SK-N-SH (cell line): ENCODE measurements around the gene CFAP210. TPM values are rescaled to one million over a fixed set of nuclear protein-coding genes. Genes with fewer than 3 reads are reported as not detected.

Experiments used
- CTCF ChIA-PET: fragments of 300-600, 350-600 bp; formaldehyde crosslinking; extraction: SDS; loops from one replicate; lab custom pipeline; 2021; lab: Yijun Ruan, JAX
- POLR2A ChIA-PET: fragments of 350-600 bp; sonication (Branson Sonifier 250); formaldehyde crosslinking; extraction: SDS; loops from one replicate; lab custom pipeline; 2020; ENCODE audit warnings: antibody characterized with exemption, inconsistent platforms; lab: Yijun Ruan, JAX
- DNase-seq: peaks from one replicate; pipeline ENCODE4 v3.0.0; 2012
- H2AFZ ChIP-seq: fragments of 200-600 bp; sonication (generic); 2 replicates; pipeline ENCODE4 v1.8.1; 2016; ENCODE audit warnings: antibody characterized with exemption, mild to moderate bottlenecking, low read depth
- H3F3A ChIP-seq: fragments of 200-600 bp; sonication (generic); replicated peaks from 2 replicates; pipeline ENCODE3; 2016; ENCODE audit warnings: antibody characterized with exemption, mild to moderate bottlenecking; ENCODE audit not compliant: insufficient read depth
- H3K27ac ChIP-seq, 2 experiments: fragments of 200-500 bp in 1 of 2; fragments of 200-600 bp in 1 of 2; sonication (Bioruptor generic) in 1 of 2; sonication (generic), shearing (Covaris generic) in 1 of 2; 2 replicates each; pipeline versions ENCODE4 v1.5.1 to v1.6.1; 2014 to 2016; ENCODE audit warnings: low read depth in 2 of 2, inconsistent platforms in 1 of 2, low read length in 1 of 2, mild to moderate bottlenecking in 1 of 2, mixed read lengths in 1 of 2
- H3K27me3 ChIP-seq: fragments of 200-600 bp; sonication (generic), shearing (Covaris generic); 2 replicates; pipeline ENCODE4 v1.6.1; 2016; ENCODE audit warnings: mixed run types; ENCODE audit not compliant: insufficient read depth
- H3K36me3 ChIP-seq, 2 experiments: fragments of 200-500 bp in 1 of 2; fragments of 200-600 bp in 1 of 2; sonication (Bioruptor generic) in 1 of 2; sonication (generic) in 1 of 2; replicated peaks in 1 of 2; 2 replicates each; pipeline versions ENCODE3 to v1.5.1; 2014 to 2016; ENCODE audit warnings: low read length in 1 of 2, mild to moderate bottlenecking in 1 of 2; ENCODE audit not compliant: insufficient read depth in 2 of 2, control insufficient read depth in 1 of 2
- H3K4me1 ChIP-seq, 2 experiments: fragments of 200-500 bp in 1 of 2; fragments of 200-600 bp in 1 of 2; sonication (Bioruptor generic) in 1 of 2; sonication (generic), shearing (Covaris generic) in 1 of 2; 2 replicates each; pipeline versions ENCODE4 v1.5.1 to v1.6.1; 2014 to 2016; ENCODE audit warnings: low read depth in 1 of 2, low read length in 1 of 2, mixed run types in 1 of 2; ENCODE audit not compliant: insufficient read depth in 2 of 2, control insufficient read depth in 1 of 2
- H3K4me2 ChIP-seq: fragments of 200-600 bp; sonication (generic), shearing (Covaris generic); 2 replicates; pipeline ENCODE4 v1.6.1; 2017; ENCODE audit warnings: mixed run types
- H3K4me3 ChIP-seq, 2 experiments: fragments of 200-500 bp in 1 of 2; fragments of 200-600 bp in 1 of 2; sonication (Bioruptor generic) in 1 of 2; sonication (generic), shearing (Covaris generic) in 1 of 2; 2 replicates each; pipeline versions ENCODE4 v1.5.1 to v1.8.1; 2014 to 2016; ENCODE audit warnings: low read depth in 2 of 2, inconsistent platforms in 1 of 2, low read length in 1 of 2, mild to moderate bottlenecking in 1 of 2, mixed read lengths in 1 of 2, moderate library complexity in 1 of 2
- H3K79me2 ChIP-seq: fragments of 200-600 bp; sonication (generic); 2 replicates; pipeline ENCODE4 v1.8.1; 2017; ENCODE audit warnings: mild to moderate bottlenecking; ENCODE audit not compliant: insufficient read depth
- H3K9ac ChIP-seq: fragments of 200-600 bp; sonication (generic); 2 replicates; pipeline ENCODE4 v1.6.1; 2017; ENCODE audit warnings: mixed run types
- H3K9me2 ChIP-seq: fragments of 200-600 bp; sonication (generic); 2 replicates; pipeline ENCODE4 v1.6.1; 2017; ENCODE audit warnings: mixed run types
- H3K9me3 ChIP-seq: fragments of 200-600 bp; sonication (generic); 2 replicates; pipeline ENCODE4 v1.6.1; 2017; ENCODE audit warnings: mixed run types, mild to moderate bottlenecking, moderate library complexity
- H4K20me1 ChIP-seq: fragments of 200-600 bp; sonication (generic); 2 replicates; pipeline ENCODE4 v1.6.1; 2017; ENCODE audit warnings: mild to moderate bottlenecking, mixed run types; ENCODE audit not compliant: insufficient read depth
- ELF1 ChIP-seq: IDR thresholded peaks from 2 replicates; pipeline ENCODE4 v1.4.0; 2012
- EP300 ChIP-seq, 2 experiments: IDR thresholded peaks; 2 replicates each; pipeline versions ENCODE4 v1.4.0 to v1.6.1; 2012; ENCODE audit warnings: borderline replicate concordance in 1 of 2, low read depth in 1 of 2, low read length in 1 of 2
- FOSL2 ChIP-seq: IDR thresholded peaks from 2 replicates; pipeline ENCODE4 v1.4.0; 2012; ENCODE audit warnings: low read depth, mild to moderate bottlenecking, moderate library complexity, borderline replicate concordance
- GATA2 ChIP-seq: sonication (generic); formaldehyde crosslinking; IDR thresholded peaks from 2 replicates; pipeline ENCODE4 v1.5.0; 2020; ENCODE audit warnings: mild to moderate bottlenecking, missing genetic modification reagents
- MEF2A ChIP-seq: IDR thresholded peaks from 2 replicates; pipeline ENCODE4 v1.4.0; 2012; ENCODE audit warnings: low read depth, borderline replicate concordance
- NFIC ChIP-seq: IDR thresholded peaks from 2 replicates; pipeline ENCODE4 v1.4.0; 2012; ENCODE audit warnings: borderline replicate concordance
- RFX5 ChIP-seq: IDR thresholded peaks from 2 replicates; pipeline ENCODE4 v1.6.1; 2012; ENCODE audit warnings: mild to moderate bottlenecking, improper control_type of control experiment, low read length
- RXRA ChIP-seq: IDR thresholded peaks from 2 replicates; pipeline ENCODE4 v1.4.0; 2012; ENCODE audit warnings: low read depth, mild to moderate bottlenecking, borderline replicate concordance
- SIN3A ChIP-seq: IDR thresholded peaks from 2 replicates; pipeline ENCODE4 v1.6.1; 2012; ENCODE audit warnings: low read depth, mild to moderate bottlenecking, low read length, moderate library complexity, borderline replicate concordance
- TAF1 ChIP-seq: IDR thresholded peaks from 2 replicates; pipeline ENCODE4 v1.6.1; 2012; ENCODE audit warnings: low read depth, mild to moderate bottlenecking, low read length, moderate library complexity, borderline replicate concordance
- TCF12 ChIP-seq: IDR thresholded peaks from 2 replicates; pipeline ENCODE4 v1.4.0; 2012
- TEAD4 ChIP-seq: IDR thresholded peaks from 2 replicates; pipeline ENCODE4 v1.4.0; 2012; ENCODE audit warnings: mild to moderate bottlenecking, borderline replicate concordance; ENCODE audit not compliant: insufficient read depth
- WGBS: methylation state at CpG from one replicate; pipeline ENCODE4 v1.1.6; 2017; ENCODE audit warnings: low lambda C conversion rate; 5-methylcytosine and 5-hydroxymethylcytosine counted together
- polyA plus RNA-seq, 3 experiments: library from polyadenylated mRNA; depleted of rRNA; stranded (reverse); fragments of >200 nt; gene quantifications; 2 replicates each; pipeline ENCODE4 v1.2.3, GENCODE V29; 2012
- TF ChIP-seq, protein P1 (sequence below): fragments of 200-600 bp; sonication (generic); IDR thresholded peaks from 2 replicates; pipeline ENCODE4 v1.6.1; 2017; ENCODE audit warnings: antibody characterized with exemption, mild to moderate bottlenecking, moderate library complexity
- TF ChIP-seq, protein P2 (sequence below): IDR thresholded peaks from 2 replicates; pipeline ENCODE4; 2012

Gene CFAP210
- polyA plus RNA-seq, 1 of the 3 experiments (the other 2 are of a cell fraction), result 0.03 TPM

DNA sequence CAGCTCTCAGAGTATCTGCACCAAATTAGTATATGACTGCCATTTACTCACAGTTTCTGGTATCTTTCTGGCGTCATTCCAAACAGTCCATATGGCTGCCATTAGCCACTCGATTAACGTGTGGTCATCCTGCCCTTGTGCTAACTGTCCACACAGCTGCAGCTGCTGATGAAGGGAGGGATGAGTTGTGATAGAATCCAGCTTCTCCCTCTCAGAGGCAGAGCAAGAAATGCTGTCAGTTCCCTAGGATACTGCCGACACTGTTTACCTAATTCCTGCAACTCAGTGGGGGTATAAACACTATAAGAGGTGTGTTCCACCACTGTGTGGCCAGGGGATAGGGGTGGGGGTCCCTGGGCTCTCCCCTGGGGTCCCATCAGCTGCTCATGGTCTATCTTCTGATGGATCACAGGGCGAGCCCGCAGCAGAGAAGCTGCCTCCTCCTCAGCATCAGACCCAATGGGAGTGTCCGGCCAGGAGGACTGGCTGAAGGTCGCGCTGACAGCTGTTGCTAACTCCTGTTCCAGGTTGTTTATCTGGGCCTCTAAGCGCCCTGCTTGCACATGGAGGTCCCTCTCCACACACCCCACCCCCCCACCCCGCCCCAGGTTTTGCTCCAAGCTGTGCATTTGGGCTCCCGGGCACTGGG is 22.2 kb upstream of the CFAP210 start (continued):
- TF ChIP-seq, protein P1, sequence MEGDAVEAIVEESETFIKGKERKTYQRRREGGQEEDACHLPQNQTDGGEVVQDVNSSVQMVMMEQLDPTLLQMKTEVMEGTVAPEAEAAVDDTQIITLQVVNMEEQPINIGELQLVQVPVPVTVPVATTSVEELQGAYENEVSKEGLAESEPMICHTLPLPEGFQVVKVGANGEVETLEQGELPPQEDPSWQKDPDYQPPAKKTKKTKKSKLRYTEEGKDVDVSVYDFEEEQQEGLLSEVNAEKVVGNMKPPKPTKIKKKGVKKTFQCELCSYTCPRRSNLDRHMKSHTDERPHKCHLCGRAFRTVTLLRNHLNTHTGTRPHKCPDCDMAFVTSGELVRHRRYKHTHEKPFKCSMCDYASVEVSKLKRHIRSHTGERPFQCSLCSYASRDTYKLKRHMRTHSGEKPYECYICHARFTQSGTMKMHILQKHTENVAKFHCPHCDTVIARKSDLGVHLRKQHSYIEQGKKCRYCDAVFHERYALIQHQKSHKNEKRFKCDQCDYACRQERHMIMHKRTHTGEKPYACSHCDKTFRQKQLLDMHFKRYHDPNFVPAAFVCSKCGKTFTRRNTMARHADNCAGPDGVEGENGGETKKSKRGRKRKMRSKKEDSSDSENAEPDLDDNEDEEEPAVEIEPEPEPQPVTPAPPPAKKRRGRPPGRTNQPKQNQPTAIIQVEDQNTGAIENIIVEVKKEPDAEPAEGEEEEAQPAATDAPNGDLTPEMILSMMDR, result no peak
- TF ChIP-seq SIN3A (peak; percentile 77), GATA2 (CRISPR knock-in tag) (peak; percentile 77)

DNA sequence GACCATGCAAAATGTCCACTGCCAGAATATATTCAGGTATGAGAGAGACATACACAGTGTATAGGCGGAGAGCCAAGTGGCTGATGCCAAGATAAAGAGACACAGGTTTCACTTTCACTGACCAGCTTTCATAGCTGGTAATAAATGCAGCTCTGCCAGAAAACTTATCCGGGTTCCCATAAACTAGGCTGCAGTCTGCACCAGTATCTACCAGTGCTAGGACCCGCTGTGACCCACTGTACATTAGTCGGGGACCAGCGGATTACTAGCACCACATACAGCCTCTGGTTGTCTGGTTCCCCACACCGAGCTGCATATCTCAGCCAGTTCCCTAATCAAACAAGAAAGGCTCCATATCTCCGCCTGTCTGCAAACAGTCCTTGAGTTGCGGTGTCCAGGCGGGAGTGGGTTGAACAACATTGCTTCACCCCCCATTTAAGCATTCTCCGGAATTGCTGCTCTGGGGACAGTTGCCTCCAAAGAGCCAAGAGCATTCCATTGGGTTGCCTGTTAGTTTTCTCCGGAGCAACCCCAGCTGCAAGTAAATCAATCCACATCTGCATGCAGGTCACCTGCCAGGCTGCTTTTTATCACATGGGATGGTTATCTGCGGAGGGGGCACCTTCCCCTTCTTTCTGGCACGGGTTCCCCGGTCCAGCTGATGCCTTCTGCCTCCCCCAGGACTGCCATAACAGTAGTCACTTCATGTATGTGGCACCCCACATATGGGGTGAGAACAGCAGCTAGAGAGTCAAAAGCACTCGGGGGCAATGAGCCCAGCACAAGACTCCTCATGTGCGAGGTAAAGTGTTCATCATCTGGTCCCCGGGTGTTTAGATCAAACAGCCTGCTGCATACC is 21.4 kb upstream of the CFAP210 start:
- Histone ChIP-seq H3K79me2 (no peaks in the 10 kb centered on the region), H3K36me3 (peaks cover 0 to 3% of the 10 kb centered on the region in 2 experiments), H3F3A (no peaks in the 10 kb centered on the region), H3K4me3 (peak overlapping the region; percentile 50 to 61), H3K27me3 (no peaks in the 10 kb centered on the region), H3K9me3 (no peaks in the 10 kb centered on the region), H3K9me2 (no peaks in the 10 kb centered on the region), H3K4me1 (peaks cover 16 to 59% of the 10 kb centered on the region in 2 experiments; a peak in 2 of 4 replicates), H2AFZ (peak overlapping the region; percentile 80), H3K27ac (peak overlapping the region in 1 of 2 experiments; percentile 100; a peak in 2 of 4 replicates), H4K20me1 (no peaks in the 10 kb centered on the region), H3K9ac (no peak overlapping the region), H3K4me2 (peak overlapping the region; percentile 86)
- 29% methylated on average over 14 of the region's 17 CpGs for WGBS
- TF ChIP-seq ELF1, result no peak
- TF ChIP-seq MEF2A, result no peak
- TF ChIP-seq FOSL2, result no peak
- peak; percentile 66 for TF ChIP-seq NFIC
- TF ChIP-seq TCF12, result 0 out of 2 replicates have a peak, but pooled peaks have one; percentile 14
- TF ChIP-seq GATA2 (CRISPR knock-in tag), result peak; percentile 50
- TF ChIP-seq, protein P2, sequence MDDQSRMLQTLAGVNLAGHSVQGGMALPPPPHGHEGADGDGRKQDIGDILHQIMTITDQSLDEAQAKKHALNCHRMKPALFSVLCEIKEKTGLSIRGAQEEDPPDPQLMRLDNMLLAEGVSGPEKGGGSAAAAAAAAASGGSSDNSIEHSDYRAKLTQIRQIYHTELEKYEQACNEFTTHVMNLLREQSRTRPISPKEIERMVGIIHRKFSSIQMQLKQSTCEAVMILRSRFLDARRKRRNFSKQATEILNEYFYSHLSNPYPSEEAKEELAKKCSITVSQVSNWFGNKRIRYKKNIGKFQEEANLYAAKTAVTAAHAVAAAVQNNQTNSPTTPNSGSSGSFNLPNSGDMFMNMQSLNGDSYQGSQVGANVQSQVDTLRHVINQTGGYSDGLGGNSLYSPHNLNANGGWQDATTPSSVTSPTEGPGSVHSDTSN, result peak; percentile 33; the same call in 1 of the 2 replicates
- TF ChIP-seq TEAD4, result peak; percentile 31; the same call in 1 of the 2 replicates
- TF ChIP-seq RXRA, result no peak
- 0 out of 2 replicates have a peak, but pooled peaks have one; percentile 10 for TF ChIP-seq RFX5
- no peak; a peak in 1 of 4 replicates for TF ChIP-seq EP300 (IDR thresholded peaks at IDR 0.05; ENCODE audit: borderline replicate concordance in 1 of 2, low read depth in 1 of 2, low read length in 1 of 2)
- no peak for TF ChIP-seq TAF1
- TF ChIP-seq SIN3A, result no peak
- ChIA-PET CTCF (interaction anchor here (0.7 to 3.8 kb wide), 5 partner anchors 19 to 1214 kb away, joined by 3 to 20 read pairs (median 7); partner anchors contain the start of genes CFAP210, GORASP2, METTL5 and PHOSPHO2), POLR2A (interaction anchor here (0.6 to 4.8 kb wide), 10 partner anchors 9 to 112 kb away, joined by 3 to 50 read pairs (median 4); partner anchors contain the start of genes CFAP210, KLHL23, PHOSPHO2 and SSB)
- peak; percentile 30 for DNase-seq
